ENCODE results near the gene SDR42E2. TPM values are rescaled to one million over a fixed set of nuclear protein-coding genes. Genes with fewer than 3 reads are reported as not detected.

SDR42E2 gene
- total and polyA plus RNA-seq, 2 donors (not counting 1 experiment from before 2014, with no cell fraction given): 0.12 to 0.62 TPM

DNA sequence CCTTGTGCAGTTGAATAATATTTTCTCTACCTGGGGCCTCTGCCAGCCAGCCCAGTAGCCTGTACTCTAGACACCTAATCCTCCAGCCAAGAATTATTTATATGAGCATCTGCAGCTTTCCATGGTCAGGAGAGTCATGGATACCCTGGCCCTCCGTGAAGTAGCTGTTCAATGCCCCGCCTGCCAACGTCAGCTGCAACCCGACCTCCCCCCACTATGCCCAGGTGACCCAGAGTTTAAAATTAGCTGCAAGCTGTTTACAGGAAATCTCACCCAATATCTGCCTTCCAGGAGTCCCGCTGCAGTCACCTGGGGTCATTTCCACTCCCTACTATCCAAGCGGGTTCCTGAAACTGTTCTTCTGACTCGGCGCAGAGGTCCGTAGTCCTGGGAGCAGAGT lies 12.3 kb downstream of the SDR42E2 start:
- H3K9me3 Mint-ChIP-seq (ENCODE audit: insufficient read depth): no peaks in the 10 kb centered on the region
- WGBS (ENCODE audit: insufficient coverage): 62% methylated on average over 9 of the region's 9 CpGs
- ATAC-seq (ENCODE audit: low read depth) (no peak), DNase-seq (no peak)
- Histone ChIP-seq H3K4me3 (ENCODE audit: control extremely low read depth in 1 of 5, extremely low read depth in 1 of 5, insufficient read depth in 1 of 5, low read depth in 2 of 5, low read length in 4 of 5) (no peak overlapping the region), H4K20me1 (ENCODE audit: control insufficient read depth, insufficient read depth, low read length, poor library complexity, severe bottlenecking) (no peaks in the 10 kb centered on the region), H3K79me2 (ENCODE audit: control insufficient read depth, insufficient read depth, low read length) (no peaks in the 10 kb centered on the region), H3K4me1 (ENCODE audit: control insufficient read depth in 2 of 2, insufficient read depth in 2 of 2, low read length in 2 of 2) (no peaks in the 10 kb centered on the region), H3K27ac (ENCODE audit: low read length in 2 of 2) (no peak overlapping the region), H3K27me3 (replicated peaks in 1 of 4; ENCODE audit: control extremely low read depth in 1 of 4, control insufficient read depth in 3 of 4, insufficient read depth in 4 of 4, low read length in 3 of 4) (no peaks in the 10 kb centered on the region), H3K36me3 (replicated peaks in 1 of 2; ENCODE audit: control extremely low read depth in 1 of 2, control insufficient read depth in 1 of 2, extremely low read depth in 1 of 2, insufficient read depth in 2 of 2, low read length in 1 of 2) (no peaks in the 10 kb centered on the region), H3K9me3 (ENCODE audit: control extremely low read depth in 1 of 3, control insufficient read depth in 2 of 3, insufficient read depth in 1 of 3, low read length in 2 of 3) (no peaks in the 10 kb centered on the region), H3K9ac (ENCODE audit: low read length) (no peak overlapping the region), H2AFZ (ENCODE audit: insufficient read depth, low read depth, low read length, poor library complexity, severe bottlenecking) (no peak overlapping the region), H3K4me2 (replicated peaks; ENCODE audit: low read depth, low read length, poor library complexity, severe bottlenecking) (no peak overlapping the region)
- H3K27me3 Mint-ChIP-seq: no peaks in the 10 kb centered on the region
- intact Hi-C loops (cut with micrococcal nuclease): no loop called here
- H3K4me1 Mint-ChIP-seq: peaks cover 5% of the 10 kb centered on the region
- no peak overlapping the region for H3K27ac Mint-ChIP-seq
- ChIA-PET CTCF (no interaction called here), POLR2A (no interaction called here)
- TF ChIP-seq CTCF (IDR thresholded peaks at IDR 0.05): no peak
- no peak for TF ChIP-seq EZH2 (IDR thresholded peaks at IDR 0.05; ENCODE audit: borderline replicate concordance, insufficient read depth, low read depth, low read length, poor library complexity, severe bottlenecking)
- no peak overlapping the region for H3K4me3 Mint-ChIP-seq

GRCh38 chr16:22177968-22178930 lies 15.9 kb downstream of the SDR42E2 start:
- ATAC-seq (ENCODE audit: low read depth): no peak
- no peaks in the 10 kb centered on the region for H3K9me3 ChIP-seq (ENCODE audit: control extremely low read depth in 1 of 3, control insufficient read depth in 2 of 3, insufficient read depth in 1 of 3, low read length in 2 of 3)
- no peak overlapping the region for H2AFZ ChIP-seq (ENCODE audit: insufficient read depth, low read depth, low read length, poor library complexity, severe bottlenecking)
- Mint-ChIP-seq H3K4me1 (peaks cover 5% of the 10 kb centered on the region), H3K27ac (no peak overlapping the region), H3K27me3 (no peaks in the 10 kb centered on the region), H3K9me3 (ENCODE audit: insufficient read depth) (no peaks in the 10 kb centered on the region), H3K4me3 (no peak overlapping the region)
- H3K9ac ChIP-seq (ENCODE audit: low read length): no peak overlapping the region
- no peak overlapping the region for H3K4me3 ChIP-seq (ENCODE audit: control extremely low read depth in 1 of 5, extremely low read depth in 1 of 5, insufficient read depth in 1 of 5, low read depth in 2 of 5, low read length in 4 of 5)
- H3K4me1 ChIP-seq (ENCODE audit: control insufficient read depth in 2 of 2, insufficient read depth in 2 of 2, low read length in 2 of 2): no peaks in the 10 kb centered on the region
- 86% methylated on average over 16 of the region's 18 CpGs for WGBS (ENCODE audit: insufficient coverage)
- CTCF ChIA-PET: interaction anchor here (1.4 kb wide), 1 partner anchor 10 kb away, joined by 6 read pairs; no protein-coding TSS in a partner anchor
- POLR2A ChIA-PET: interaction anchor here (0.6 kb wide), 1 partner anchor 106 kb away, joined by 3 read pairs; no protein-coding TSS in a partner anchor
- no peaks in the 10 kb centered on the region for H3K79me2 ChIP-seq (ENCODE audit: control insufficient read depth, insufficient read depth, low read length)
- no peaks in the 10 kb centered on the region for H4K20me1 ChIP-seq (ENCODE audit: control insufficient read depth, insufficient read depth, low read length, poor library complexity, severe bottlenecking)
- H3K27ac ChIP-seq (ENCODE audit: low read length in 2 of 2): no peak overlapping the region
- DNase-seq: no peak
- TF ChIP-seq CTCF (IDR thresholded peaks at IDR 0.05) (no peak), EZH2 (IDR thresholded peaks at IDR 0.05; ENCODE audit: borderline replicate concordance, insufficient read depth, low read depth, low read length, poor library complexity, severe bottlenecking) (no peak)
- intact Hi-C loops (cut with micrococcal nuclease): no loop called here
- no peaks in the 10 kb centered on the region for H3K27me3 ChIP-seq (replicated peaks in 1 of 4; ENCODE audit: control extremely low read depth in 1 of 4, control insufficient read depth in 3 of 4, insufficient read depth in 4 of 4, low read length in 3 of 4)
- H3K4me2 ChIP-seq (replicated peaks; ENCODE audit: low read depth, low read length, poor library complexity, severe bottlenecking): no peak overlapping the region
- H3K36me3 ChIP-seq (replicated peaks in 1 of 2; ENCODE audit: control extremely low read depth in 1 of 2, control insufficient read depth in 1 of 2, extremely low read depth in 1 of 2, insufficient read depth in 2 of 2, low read length in 1 of 2): no peaks in the 10 kb centered on the region
